HG03521 (cell line): Measurements from ENCODE around the gene ZBTB47.
A peak's percentile ranks its signal among the peaks of the same experiment; 100 is the strongest.

Experiments used
- ATAC-seq: cut with Tn5 transposase; IDR thresholded peaks from one replicate; pipeline ENCODE4 v1.9.1; 2021; ENCODE audit warnings: mild to moderate bottlenecking, moderate library complexity; ENCODE audit not compliant: unreplicated experiment

The ZBTB47 gene

DNA sequence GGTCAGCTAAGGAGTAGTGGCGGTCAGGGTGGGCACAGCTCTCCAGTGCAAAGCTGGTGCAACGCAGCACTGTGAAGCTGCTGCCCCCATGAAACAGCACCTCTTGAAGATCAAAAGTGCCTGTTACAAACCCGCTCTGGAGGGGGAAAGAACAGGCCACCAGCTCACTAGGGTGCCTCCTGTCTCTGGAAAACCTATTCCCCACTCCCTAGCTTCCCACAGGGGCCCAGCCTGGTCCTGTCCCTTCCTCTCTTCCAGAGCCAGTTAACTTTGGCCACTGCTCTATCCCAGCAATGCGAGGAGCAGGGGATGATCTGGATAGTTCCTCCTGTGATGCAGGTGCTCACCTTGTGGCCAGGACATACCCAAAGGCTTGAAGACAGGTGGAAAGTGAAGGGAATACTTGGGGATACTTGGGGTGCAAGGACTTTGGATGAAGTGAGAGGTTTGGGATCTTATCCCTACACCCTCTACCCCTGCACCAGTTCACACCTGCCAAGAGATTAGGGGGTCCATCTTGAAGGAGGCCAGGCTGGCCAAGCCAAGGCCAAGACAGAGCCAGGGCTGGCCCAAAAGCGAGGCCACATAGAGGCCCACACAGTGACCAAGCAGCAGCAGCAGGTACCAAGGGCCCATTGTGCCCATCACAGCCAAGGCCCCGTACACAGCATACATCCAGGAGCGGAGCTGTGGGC is 44.9 kb downstream of the ZBTB47 start:
- ATAC-seq, result no peak

DNA sequence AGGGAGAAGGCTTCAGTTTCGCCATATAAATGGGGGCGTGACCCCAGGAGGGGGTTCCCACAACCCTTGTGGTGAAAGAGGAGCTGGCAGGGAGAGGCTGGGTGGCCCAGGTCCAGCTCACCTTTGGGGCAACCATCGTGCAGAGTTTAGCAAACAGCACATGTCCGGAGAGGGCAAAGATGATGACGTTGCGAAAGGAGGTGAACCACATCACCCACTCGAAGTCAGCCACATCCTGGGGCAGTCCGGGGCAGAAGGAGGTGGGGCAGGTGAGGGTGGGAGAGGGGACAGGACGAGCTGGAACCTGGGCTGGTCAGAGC is 45.4 kb downstream of the ZBTB47 start:
- no peak for ATAC-seq

DNA sequence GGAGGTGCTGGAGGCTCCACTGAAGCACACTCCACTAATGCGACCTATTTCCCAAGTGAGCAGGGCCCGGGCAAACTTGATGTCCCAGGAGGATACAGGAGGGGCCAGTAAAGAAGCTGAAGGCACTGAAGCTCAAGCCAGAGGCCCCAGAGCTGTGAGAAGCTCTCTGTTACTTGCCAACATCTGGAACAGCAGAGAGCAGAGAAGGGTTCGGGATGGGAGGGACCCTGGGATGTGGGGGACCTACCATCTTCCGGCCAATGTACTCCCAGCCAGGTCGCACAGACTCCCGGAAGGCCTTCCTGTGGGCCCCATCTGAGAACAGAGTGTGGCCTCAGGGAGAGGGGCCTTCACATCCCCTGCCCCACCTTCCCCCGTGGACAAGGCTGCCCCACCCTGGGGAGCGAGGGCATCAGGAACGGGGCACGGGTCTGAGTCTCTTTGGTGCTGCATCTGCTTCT is 46.0 kb downstream of the ZBTB47 start:
- ATAC-seq, result no peak

DNA sequence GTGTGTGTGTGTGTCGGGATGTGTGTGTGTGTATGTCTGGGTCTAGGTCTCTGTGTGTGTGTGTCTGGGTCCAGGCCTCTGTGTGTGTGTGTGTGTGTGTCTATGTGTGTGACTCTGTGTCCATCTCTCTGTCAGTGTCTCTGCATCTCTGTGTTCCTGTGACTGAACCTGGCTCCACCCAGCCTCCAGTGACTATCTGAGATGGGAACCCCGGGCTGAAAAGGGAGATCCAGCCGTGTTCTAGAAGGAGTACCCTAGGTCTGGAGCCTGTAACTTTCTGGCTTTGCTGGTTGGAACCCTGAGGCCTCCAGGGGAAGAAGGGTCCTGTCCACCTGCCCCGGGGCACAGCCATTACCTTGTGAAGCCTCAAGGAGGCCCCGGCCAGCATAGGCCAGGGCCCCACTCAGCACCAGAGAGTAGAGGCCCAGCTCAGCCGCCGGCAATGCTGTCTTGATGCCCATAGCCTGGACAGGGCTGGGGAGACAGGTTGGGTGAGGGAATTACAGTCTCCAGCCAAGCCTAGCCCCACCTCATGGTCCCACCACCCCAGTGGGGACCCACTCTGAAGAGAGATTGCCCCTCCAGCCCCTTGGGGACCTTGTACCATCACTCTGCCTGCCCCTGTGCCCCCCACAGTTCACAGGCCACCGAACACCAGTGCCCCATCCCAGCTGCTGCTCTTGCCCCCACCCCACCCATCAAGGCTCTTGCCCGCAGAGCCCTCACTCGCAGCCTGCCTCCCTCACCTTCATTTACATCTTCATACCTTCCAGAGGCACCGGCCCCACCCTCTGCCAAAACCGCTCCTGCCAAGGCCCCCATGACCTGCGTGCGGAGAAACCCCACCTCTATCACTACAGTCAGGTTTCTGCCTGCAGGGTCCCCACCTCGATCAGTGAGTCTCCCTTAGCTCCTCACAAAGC is 47.1 kb downstream of the ZBTB47 start:
- ATAC-seq, result no peak

DNA sequence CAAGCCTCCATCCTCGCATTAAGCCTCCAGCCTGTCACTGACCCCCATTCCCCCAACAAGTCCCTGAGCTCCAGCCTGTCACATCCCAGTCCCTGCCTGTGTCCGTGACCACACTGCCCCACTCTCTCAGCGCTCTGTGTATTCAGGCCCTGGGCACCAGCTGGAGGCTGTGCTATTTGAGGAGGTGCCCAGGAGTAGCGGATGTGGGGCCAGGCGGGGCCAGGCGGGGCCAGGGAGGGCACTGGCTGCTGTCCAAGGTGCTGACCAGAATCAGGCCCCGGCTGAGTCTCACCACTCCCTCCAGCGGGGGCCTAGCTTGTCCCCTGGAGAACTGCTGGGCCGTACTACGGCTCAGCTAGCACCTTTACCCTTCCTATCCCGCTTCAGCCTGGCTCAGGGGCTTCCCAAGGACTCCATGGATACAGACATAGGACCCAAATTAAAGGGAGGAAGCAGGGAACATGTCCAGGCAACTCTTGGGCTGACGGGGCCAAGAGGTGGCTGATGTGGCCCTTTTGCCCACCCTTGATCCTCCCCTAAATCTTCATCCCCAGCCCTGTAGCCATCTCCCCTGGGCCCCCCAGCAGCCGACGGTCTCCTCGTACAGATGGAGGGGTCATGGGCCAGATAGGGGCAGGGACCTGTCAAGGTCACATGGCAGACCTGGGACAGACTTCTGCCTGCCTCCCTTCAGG is 48.0 kb downstream of the ZBTB47 start:
- peak; percentile 66 for ATAC-seq

DNA sequence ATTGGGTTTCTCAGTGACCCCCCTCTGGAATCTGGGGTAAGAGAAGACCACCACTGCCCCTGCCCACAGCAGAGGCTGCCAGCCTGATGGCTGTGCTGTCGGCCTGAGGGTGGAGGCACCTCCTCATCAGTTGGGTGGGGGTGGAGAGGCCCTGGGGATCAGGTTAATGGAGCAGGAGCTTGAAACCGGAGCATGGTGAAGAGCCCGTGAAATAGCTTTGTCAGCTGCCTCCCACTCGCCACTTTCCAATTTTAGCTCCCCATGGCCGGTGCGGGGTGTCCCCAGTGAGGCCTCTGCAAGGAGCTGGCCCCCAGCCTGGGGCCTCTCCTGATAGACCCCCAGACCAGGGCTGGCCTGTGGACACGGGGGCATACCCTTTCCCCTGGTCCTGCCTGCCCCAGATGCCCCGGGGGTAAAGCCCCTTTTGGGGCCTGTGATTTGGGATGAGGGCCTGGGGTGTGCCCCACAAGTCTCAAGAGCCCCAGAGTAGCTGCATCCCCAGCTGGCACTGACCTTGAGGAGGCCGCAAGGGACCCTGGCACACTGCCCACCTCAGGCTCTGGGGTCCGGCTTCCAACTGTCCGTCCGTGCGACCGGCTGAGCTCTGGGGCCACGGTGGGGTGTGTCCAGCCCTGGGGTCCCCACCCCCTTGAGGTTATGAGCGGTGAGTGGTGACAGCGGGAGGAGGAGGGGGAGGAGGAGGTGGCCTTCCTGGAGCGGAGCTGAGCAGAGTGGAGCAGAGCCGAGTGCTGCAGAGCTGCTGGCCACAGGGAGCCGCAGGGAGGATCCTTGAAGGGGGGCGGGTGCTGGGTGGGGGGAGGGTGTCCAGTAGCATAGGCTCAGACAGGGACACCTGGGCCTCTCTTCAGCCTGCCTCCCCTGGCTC is 48.8 kb downstream of the ZBTB47 start, which contains the start of gene HHATL:
HHATL (minus strand) TSS at position 733 of the 886 bp plus-strand sequence. CDS start 1,972 bp downstream, outside the sequence.
- ATAC-seq, result no peak

DNA sequence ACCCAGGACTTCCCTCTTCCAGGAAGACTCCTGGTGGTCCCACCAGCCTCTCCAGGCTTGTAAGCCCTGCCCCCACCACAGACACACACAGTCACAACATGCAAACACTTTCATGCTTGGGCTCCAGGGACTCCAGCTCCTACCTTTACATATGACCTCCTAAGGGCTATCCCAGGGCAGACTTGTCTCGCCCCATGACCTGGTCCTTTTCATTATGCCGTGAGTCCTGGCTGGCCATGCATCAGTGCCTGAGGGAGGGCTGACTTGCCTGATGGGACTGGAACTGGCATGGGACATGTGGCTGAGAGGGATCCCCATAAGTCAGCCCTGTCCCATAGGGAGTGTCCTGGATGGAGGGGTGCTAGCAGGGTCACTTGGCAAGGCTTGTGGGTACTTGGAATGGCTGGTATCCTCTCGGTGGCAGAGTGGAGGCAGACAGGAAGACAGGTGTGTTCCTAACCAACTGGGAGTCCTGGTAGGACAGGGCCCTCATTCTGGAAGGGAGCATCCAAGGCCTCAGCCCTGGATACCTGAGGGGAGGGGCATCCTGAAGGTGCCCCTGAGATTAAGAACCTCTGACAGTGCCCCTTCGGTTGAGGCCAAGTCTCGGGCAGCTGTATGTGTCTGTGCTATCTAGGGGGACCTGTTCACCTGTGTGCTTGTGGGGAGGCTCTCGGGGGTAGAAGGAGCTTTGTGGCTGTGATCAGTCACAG is 49.6 kb downstream of the ZBTB47 start:
- no peak for ATAC-seq

DNA sequence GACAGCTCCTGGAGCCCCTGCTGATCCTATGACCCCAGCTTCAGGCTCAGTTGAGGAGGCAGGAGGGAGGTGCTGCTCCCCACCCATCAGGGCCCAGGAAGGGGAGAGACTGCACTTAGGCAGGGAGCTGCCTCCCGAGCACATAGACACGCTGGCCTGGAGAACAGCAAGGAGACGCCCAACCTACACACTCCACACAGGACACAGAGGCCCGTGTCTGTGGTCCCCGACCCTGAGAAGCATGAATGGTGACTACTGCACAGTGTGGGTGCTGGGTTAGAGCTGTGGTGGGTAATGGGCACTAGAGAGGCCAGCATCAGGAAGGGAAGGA is 50.2 kb downstream of the ZBTB47 start:
- no peak for ATAC-seq

DNA sequence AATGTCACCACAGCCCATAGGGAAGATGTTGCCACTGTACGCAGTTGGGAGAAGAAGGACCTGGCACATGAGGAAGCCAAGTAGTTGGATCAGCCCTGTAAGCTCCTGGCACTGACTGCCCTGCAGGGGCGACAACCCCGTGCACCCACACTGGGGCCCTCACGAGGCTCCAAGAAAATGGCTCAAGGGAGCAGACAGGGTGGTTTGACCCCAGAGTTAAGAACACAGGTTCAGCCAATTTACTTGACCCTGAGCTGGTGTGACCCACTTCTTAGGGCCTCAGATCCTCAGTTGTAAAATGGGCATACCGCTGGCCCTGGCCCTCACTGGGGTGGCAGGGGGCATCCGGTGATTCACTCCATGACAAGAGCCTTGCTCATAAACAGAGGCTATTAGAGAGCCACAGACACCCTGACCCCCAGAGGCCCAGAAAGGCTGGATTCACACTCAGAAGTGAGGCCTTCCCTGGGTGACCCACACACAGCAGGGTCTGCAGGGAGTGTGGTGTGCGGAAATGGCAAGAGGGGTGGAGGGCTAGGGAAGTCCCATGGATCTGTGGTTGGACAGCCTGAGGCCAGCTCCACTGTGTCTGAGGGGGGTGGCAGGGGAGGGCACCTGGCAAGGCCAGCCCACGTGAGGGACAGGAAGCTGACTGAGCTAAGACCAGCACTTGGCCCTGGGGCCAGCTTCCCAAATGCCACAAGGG is 50.8 kb downstream of the ZBTB47 start:
- ATAC-seq, result no peak

DNA sequence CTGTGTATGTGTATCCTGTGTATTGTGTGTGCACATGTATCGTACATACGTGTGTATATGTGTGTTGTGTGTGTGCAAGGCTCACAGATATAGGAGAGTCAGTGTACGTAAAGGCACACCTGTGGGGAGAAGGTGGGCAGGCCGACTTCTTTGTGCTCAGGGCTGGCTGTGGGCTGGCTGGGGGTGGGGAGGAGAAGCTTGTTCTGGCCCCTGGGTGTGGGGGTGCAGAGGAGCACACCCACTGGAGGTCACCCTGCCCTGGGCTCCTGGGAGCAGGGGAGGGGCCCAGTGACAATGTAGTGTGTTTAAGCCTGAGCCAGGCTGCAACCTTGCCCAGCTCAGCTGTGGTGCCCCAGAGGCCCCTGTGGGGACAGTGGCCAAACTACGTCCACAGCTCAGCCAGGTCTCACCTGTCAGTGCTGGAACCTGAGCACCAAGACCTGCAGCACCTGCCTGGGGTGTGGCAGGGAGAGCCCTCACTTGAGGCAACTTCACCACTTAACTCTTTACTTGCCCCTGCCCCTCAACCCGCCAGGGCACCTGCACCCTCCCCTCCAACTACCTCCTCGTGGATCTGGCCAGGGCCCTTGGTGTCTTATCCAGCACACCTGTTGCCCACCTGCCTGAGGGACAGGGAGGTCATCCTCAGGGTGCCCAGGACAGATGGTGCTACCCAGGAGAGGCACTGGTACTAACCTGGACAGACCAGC is 51.7 kb downstream of the ZBTB47 start:
- ATAC-seq, result no peak

DNA sequence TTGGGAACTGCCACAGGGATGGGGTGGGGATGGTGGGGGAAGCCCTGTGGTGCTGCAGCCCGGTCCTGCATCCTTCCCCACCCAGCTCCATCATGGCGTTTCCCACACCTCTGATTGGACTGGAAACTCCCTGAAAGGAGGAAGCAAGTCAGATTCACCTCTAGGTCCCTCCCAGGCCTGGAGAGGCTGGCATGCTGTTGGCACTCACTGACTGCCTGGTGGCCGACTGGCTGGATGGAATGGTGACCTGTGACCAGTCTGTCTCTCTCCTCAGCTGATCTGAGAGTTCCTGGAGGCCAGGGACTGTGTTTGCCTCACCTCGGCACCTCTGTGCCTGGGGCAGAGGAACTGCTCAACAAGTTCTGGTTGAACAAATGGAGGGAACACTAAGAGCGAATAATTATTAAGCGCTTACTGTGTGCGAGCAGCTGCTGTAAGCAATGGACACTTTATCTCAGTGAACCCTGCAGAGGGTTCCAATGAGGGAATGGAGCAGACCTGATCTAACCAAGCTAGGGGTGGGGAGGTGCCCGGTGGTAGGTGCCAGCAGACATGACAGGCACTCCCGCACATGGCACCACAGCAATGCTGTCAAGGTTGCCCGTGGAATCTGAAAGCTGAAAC is 52.6 kb downstream of the ZBTB47 start:
- ATAC-seq, result no peak

DNA sequence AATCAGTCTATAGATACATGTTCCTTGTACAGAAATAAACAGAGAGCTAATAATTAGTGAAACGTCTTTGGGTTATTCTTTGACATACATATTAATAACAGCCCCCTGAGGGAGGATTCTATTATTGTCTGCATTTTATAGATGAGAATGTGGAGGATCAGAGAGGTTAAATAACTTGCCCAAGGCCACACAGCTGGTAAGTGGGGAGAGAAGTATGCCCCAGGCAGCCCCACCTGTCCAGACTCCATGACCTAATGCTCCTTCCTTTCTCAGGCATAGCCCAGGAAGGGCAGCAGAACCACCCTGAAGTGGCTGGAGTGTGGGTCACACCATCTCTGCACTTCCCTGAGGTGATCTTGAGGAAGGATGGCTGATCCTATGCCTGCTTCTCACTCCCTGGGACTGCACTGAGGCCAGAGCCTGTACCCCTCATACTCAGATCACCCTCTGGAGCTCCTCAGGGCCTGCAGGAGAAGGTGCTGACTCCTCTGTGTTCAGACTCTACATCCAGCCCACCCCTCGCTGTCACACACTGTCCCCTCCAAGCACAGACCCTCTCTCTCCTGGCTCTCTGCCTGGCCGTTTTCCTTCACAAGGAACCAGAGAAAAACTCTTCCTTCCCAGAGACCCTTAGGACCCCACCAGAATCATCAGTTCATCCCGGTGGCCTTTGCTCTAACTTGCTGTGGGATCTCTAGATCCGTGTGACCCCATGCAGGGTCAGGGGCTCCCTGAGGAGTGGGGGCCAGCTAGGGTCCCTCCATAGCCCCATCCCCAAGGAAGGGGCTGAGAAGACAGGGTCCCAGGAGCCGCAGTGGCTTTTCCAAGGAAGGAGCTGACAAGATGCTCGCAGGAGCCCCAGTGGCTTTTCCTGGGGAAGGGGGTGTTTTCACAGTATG is 53.5 kb downstream of the ZBTB47 start:
- ATAC-seq, result no peak

DNA sequence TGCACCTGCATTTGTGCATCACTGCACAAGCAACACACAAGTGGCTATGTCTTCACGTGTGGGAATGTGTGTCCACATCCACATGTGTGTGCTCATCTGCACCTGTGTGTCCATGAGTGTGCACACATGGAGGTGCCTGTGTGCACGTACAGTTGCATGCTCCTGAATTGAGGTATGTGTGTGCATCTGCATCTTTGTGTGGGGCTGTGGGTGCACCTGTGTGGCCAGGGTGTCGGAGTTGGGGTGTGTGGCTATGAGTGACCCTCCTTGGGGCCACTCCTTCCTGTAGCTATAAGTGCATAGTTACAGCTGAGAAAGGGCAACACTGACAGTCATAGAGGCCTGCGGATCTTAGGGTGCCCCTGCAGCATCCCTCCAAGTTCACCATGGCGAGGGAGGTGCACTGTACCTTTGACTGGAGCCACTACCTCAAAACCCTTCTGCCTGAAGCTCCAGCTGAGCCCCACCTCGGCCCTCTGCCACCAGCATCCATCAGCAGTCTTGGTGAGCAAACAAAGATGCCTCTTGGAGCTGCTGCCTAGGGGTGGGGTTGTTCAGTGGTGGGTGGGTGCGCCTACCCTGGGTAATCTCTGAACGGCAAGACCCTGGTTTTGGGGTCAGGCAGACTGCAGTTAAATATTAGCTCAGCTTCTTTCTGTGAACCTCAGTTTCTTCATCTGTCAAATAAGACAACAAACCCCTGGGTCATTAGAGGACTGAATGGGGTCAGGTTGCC is 54.3 kb downstream of the ZBTB47 start:
- ATAC-seq, result no peak

DNA sequence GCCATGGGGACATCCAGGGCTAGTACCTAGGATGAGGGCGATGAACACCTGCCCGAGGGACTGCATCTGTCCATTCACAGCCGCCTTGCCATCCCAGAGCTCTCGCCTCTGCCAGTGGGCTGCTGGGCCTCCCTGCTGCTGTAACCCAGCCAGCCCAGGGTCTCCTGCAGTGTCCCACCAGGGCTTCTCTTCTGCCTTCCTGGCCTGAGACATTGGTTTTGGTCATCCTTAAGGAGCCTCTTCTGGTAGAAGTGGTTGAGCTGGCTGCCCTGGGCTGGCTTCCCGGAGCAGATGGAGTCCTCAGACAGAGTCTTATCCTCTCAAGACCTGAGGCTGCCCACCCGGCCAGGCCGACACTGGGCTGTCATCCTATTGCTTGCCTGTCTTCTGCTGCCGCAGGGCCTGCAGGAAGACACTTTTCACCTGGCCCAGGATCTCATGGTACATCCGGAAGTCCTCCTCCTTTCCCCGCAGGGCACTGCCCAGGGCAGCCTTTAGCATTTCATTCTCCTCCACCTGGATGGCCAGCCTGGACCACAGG is 55.2 kb downstream of the ZBTB47 start:
- no peak for ATAC-seq

DNA sequence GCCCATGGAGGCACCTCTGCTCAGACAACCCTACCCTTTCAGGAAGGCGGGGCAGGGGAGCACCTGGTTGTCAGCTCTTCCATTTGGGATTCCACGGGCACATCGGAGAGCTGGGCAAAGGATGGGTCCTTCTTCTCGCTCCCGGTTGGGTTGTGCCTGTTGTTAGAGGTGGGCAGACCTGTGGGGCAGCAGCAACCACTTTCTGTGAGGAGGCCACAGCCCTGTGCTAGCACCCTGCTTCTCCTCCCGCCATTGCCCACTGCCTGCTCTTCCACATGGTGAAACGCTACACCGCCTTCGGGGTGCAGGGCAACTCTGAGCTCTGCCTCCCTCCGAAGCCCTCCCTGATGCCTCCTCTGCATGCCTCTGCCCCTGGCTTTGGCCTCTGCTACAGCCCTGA is 56.1 kb downstream of the ZBTB47 start:
- ATAC-seq, result no peak

DNA sequence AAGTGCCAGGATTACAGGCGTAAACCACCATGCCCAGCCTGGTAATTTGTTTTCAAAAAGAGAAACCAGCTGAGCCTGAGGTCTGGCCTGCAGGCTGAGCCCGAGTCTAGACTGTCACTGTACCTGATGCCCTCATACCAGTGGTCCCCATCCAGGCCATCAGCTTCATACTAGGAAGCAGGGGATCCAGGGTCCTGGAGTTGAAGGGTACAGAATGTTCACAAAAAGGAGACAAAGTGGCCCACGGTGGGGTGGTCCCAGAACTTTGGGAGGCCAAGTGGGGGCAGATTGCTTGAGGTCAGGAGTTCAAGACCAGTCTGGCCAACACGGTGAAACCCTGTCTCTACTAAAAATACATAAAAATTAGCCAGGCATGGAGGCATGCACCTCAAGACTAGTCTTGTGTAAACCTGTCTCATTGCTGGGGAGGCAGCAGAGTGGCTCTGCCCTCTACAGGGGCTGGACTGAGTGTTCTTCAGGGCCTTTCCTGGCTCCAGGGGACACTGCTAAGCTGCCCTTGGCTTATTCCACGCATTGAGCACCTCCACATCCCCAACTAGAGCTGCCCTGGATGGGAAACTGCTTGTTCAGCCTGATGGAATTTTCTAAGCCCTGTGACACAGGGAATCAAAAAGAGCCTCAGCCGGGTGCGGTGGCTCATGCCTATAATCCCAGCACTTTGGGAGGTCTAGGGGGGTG is 57.0 kb downstream of the ZBTB47 start:
- no peak for ATAC-seq
